ENCODE results near the gene NOXRED1.

DNA sequence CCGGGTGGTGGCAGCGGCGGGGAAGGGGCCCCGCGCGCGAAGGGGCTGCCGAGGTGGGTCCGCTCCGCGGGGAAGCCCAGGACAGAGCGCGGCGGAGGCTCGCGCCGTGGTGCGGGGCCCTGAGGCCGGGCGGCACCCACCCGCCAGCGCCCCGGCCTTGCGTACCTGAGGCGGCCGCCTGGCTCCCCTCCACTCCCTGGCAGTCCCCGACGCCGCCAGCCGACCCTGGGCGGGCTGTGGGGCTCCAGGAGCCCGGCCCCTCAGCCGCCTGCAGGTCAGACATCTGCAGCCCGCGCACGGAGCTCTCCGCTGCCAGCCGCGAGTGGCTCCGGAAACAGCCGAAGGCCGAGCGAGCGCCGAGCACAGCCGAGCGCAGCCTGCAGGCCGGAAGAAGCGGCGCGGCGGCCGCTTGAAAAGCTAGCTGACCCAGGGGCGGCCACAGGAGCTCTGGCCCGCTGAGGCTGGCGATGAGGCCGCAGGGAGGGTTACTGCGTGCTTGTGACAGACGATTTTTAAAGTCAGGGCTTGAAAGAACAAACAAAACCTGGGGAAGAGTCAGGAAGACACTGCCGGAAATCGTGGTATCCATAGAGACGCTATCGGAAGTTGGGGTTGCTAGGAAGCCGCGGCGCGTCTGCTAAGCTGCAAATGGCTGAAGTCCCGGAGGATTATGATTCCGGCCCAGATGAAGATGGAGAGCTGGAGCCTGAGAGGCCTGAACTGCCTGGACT, 46.4 kb downstream of the NOXRED1 start, which contains the start of the genes SAMD15 and TMED8:
- TF ChIP-seq EZH2 (IDR thresholded peaks at IDR 0.05) = no peak
- peak; percentile 80 for TF ChIP-seq POLR2AphosphoS5 (IDR thresholded peaks at IDR 0.05; ENCODE audit: borderline replicate concordance, low read depth, low read length)
